ENCODE results near the gene PQBP1.
"Not testable (repeated sequence)": the region's sequence is repeated elsewhere in the genome, so short reads cannot be mapped to it uniquely, and the experiment has no call there.

The PQBP1 gene, protein sequence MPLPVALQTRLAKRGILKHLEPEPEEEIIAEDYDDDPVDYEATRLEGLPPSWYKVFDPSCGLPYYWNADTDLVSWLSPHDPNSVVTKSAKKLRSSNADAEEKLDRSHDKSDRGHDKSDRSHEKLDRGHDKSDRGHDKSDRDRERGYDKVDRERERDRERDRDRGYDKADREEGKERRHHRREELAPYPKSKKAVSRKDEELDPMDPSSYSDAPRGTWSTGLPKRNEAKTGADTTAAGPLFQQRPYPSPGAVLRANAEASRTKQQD

DNA sequence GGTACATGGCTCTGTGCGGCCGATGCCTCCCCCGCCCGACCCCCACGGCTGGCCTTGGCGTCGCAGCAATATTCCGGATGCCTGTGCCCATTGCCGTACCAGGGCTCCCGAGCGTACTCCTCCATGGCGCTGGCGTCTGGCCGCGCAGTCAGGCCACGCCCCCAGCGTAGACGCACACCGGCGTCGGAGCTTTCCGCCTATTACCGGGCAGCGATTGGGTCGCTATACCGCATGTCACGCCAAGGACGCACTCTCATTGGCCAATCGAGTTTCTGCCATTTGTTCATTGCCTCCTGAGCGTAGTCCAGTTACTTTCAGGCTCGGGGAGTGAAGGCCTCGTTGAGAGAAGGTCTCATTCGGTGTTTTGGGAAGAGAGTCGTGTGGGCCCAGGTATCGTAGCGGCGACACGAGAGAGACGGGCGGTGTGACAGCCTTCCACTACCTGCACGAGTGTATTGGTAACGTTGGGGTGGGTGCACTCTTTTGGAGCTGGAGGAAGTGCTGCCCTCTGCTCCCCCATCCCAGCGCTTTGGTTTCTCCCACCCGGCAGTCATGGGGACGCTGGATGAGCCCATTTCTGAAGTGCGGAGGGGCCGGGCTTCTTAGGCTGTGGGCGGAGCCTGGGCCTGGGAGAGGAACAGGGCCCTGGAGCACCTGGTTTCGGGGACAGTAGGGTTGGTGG lies at the start of gene PQBP1, which contains the start of gene TIMM17B:
Gene PQBP1, plus strand, starts transcription at position 306 of the 682 bp plus-strand sequence. CDS start 580 bp downstream, outside the sequence.
Gene TIMM17B, minus strand, starts transcription at position 144 of the 682 bp plus-strand sequence. Its CDS starts 19 bp downstream, at position 125.
- peak; percentile 71 to 79 for DNase-seq (ENCODE audit: low read depth in 2 of 2)

DNA sequence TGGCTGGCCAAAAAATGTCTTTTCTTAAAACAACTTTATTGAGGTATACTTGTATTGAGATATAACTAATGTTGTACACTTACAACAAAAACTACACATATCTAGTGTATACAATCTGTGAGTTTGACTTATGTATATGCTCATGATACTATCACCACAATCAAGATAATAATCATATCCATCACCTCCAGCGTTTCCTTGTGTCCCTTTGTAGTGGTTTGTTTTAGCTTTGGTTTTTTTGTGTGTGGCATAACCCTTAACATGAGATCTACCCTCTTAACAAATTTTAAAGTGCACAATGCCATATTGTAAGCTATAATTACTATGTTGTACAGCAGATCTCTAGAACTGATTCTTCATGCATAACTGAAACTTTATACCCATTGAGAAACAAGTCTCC lies 48.9 kb upstream of the PQBP1 start:
- DNase-seq (ENCODE audit: low read depth in 2 of 2) = no peak

DNA sequence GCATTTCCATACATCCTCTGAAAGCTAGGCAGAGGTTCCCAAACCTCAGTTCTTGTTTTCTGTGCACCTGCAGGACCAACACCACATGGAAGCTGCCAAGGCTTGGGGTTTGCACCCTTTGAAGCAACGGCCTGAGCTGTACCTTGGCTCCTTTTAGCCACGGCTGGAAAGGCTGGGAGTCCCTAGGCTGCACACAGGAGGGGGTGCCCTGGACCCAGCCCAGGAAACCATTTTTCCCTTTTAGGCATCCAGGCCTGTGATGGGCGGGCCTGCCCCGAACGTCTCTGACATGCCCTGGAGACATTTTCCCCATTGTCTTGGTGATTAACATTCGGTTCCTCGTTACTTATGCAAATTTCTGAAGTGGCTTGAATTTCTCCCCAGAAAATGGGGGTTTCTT lies 44.9 kb upstream of the PQBP1 start:
- no peak for DNase-seq (ENCODE audit: low read depth in 2 of 2)

DNA sequence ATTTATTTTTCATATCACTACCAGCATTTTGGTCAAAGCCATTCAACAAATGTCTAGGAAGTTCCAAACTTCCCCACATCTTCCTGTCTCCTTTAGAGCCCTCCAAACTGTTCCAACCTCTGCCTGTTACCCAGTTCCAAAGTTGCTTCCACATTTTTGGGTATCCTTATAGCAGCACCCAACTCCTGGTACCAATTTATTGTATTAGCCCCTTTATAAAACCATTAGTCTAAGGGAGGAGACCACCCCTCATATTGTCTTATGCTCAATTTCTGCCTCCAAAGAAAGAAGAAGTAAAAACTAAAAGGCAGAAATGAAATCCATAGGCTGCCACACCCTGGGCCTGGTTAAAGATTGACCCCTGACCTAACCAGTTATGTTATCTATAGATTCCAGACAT lies 44.2 kb upstream of the PQBP1 start:
- not testable (repeated sequence) for DNase-seq (ENCODE audit: low read depth in 2 of 2)

DNA sequence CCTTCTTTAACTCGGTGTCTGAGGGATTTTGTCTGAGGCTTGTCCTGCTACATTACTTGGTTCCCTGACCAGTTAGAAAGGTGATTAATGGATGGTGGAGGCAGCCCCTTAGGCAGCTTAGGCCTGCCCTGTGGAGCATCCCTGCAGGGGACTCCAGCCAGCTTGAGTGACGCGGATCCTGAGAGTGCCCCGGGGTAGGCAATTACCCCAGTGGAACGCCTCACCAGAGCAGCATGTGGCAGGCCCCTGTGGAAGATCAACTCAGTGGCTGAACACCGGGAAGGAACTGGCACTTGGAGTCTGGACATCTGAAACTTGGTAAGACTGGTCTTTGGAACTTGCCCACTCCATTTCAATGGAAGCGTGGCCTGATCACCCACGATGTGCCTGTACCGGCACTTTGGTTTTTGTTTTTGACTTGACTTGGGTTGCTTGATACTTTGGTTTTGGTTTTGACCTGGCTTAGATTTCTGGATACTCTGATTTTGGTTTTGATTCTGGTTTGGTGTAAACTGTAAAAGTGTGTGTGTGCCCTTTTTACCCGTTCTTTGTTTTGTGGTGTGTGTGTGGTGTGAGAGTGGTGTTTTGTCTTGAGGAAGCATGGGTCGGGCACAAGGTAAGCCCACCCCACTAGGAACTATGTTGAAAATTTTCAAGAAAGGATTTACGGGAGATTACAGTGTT lies 43.5 kb upstream of the PQBP1 start:
- DNase-seq (ENCODE audit: low read depth in 2 of 2) = not testable (repeated sequence)

DNA sequence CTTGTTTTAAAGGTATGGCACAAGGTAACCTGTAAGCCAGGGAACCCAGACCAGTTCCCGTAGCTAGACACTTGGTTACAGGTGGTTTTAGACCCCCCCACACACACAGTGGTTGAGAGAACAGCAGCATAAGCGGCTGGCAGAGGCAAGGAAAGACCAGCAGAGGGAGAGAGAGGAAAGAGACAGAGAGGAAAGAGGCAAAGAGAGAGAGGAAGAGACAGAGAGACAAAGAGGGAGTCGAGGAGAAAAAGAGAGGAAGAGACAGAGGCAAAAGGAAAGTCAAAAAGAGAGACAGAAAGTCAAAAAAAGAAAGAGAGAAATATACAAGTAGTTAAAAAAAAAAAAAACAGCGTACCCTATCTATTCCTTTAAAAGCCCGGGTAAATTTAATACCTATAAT lies 42.8 kb upstream of the PQBP1 start:
- DNase-seq (ENCODE audit: low read depth in 2 of 2) = no peak

DNA sequence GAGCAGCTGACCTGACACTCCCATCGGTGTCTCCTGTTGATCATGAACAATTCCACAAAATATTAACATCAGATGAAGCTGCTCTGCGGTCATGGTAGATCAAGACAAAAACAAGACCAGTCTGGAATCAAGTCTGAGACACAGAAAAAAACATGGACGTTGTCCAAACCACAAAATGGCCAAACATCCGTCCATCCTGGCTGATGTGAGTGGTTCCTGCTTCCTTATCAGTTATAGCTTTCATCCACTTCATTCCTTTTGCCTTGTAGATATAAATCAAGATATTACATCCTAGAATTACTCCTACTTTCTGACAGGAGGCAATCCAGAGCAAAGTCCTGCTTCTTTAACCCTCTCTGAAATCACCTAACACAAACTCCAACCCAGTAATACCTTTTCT lies 33.5 kb upstream of the PQBP1 start:
- DNase-seq (ENCODE audit: low read depth in 2 of 2) = no peak

DNA sequence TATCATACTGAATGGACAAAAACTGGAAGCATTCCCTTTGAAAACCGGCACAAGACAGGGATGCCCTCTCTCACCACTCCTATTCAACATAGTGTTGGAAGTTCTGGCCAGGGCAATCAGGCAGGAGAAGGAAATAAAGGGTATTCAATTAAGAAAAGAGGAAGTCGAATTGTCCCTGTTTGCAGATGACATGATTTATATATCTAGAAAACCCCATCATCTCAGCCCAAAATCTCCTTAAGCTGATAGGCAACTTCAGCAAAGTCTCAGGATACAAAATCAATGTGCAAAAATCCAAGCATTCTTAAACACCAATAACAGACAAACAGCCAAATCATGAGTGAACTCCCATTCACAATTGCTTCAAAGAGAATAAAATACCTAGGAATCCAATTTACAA lies 25.7 kb upstream of the PQBP1 start:
- not testable (repeated sequence) for DNase-seq (ENCODE audit: low read depth in 2 of 2)

DNA sequence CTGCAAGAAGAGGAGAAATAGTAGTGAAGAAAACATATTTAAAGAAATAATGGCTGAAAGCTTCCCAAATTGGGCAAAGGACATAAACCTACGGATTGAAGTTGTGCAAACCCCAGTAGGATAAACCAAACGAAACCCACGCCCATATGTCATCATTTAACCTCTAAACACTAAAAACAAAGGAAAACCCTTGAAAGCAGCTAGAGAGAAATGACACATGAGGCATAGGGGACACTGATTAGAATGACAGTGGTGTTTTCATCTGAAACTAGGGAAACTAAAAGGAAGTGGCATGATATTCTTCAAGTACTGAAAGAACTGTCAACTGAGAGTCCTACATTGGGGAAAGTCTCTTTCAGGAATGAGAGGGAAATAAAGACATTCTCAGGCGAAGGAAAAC lies 20.8 kb upstream of the PQBP1 start:
- DNase-seq (ENCODE audit: low read depth in 2 of 2) = not testable (repeated sequence)

DNA sequence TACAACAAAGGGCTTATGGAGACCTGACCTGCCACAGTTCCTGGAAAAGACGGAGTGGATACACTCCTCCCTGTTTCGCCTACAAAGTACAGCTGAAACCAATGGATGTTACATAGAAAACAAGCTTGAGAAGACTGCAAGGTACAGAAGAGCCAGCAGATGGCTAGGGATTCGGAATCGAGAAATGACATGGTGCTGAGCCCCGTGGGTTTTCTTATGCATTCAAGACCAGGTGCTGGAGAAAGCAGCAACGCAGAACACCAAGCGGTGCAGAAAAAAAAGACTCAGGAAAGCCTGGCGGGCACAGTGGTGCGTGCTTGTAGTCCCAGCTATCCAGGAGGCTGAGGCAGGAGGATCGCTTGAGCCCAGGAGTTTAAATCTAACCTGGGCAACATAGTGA lies 14.0 kb upstream of the PQBP1 start:
- no peak for DNase-seq (ENCODE audit: low read depth in 2 of 2)

DNA sequence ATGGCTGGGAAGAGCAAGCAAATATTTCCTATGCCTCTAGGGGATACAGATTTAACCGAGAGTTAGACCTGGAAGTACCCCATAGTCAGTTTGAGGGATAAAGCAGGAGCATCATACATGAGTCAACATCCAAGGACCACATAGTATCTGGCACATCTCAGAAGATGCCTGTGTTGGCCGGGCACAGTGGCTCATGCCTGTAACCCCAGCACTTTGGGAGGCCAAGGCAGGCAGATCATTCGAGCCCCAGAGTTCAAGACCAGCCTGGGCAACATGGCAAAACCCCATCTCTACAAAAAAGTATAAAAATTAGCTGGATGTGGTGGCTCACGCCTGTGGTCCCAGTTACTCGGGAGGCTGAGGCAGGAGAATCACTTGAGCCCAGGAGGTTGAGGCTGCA lies 11.1 kb upstream of the PQBP1 start:
- DNase-seq (ENCODE audit: low read depth in 2 of 2) = not testable (repeated sequence)

DNA sequence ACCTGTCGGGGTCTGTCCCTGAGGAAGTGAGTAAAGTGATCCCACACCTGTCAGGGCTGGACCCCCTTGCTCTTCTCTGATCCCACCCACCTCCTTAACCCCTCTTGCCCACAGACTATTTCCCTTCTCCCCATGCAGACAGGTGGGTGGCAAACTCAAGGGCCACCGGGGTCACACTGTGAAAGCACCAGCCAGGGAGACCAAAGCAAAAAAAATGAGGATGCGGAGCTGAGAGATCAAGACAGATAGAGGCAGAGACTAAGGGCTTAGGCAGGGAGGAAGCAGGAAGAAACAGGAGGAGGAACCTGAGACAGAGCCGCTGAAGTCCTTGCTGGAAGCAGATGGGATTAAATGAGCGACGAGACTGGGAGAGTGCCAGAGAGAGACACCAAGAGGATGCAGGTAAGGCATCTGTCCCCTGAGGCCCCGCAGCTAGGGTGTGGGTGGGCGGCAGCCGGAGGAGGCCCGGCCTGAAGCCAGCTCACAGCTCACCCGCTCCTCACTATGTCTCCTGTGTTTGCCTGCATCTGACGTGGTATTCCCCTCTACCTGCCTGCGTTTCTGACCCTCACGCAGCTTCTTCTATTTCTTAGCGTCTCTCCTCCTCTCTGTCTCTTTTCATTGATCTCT lies 7.3 kb upstream of the PQBP1 start:
- DNase-seq (ENCODE audit: low read depth in 2 of 2) = no peak

DNA sequence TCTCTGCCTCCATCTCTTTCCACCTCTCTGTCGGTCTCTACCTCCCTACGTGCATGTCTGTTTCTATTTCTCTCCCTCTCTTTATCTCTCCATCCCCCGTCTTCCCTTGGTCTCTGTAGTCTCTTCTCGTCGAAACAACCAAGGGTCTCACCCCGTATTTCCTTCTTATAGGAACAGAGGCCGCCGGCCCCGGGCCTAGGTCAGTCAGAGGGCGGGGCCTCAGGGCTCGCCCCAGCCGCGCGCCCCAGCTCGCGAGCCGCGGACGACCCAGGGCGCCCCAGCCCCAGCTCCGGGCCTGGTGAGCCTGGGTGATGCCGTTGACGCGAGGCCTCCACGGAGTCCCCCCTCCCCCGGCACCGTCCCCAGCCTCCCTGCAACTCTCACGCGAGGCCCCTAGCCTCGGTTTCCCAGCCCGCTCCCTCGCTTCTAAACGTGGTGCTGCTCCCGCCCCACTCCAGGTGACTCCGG lies 6.8 kb upstream of the PQBP1 start:
- DNase-seq (ENCODE audit: low read depth in 2 of 2) = no peak

DNA sequence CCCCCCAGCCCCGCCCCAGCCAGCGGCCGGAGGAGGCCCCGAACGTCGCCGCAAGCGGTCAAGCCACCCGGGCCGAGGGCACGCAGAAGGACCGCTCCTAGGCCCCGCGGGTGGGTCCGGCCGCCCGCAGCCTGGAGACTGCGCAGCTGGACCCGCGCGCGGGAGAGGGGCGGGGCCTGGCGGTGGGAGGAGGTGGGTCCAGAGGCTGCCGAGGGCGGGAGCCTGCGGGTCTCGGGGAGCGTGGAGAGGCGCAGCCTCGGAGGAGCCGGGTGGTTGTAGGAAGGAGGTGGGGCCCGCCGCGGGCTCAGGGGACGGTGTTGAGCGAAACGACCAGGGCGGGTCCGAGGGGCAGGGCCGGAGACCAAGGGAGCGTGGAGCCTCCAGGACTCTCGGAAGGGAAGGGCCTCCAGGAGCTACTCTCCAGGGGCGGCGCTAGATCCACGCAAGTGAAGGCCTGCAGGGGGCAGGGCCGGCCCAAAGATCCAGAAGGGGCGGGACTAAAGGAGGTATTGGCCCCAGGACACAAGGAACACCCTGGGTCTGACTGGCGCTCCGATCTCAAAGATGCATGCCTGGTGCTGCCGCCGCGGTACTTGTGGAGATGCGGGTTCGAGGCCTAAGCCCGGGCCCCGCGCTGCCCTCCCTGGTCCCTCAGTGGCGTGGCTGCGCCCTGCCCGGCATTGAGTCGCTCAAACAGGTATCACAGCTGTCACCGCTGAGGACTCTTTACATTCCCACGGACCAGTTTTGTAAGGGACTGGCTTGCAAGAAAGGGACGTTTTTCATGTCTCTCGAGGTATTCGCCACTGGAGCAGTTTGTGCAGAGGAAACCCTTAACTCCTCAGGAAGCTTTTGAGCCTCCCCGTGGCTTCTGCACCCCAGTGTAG lies 6.1 kb upstream of the PQBP1 start:
- DNase-seq (ENCODE audit: low read depth in 2 of 2) = peak; percentile 52 to 70

DNA sequence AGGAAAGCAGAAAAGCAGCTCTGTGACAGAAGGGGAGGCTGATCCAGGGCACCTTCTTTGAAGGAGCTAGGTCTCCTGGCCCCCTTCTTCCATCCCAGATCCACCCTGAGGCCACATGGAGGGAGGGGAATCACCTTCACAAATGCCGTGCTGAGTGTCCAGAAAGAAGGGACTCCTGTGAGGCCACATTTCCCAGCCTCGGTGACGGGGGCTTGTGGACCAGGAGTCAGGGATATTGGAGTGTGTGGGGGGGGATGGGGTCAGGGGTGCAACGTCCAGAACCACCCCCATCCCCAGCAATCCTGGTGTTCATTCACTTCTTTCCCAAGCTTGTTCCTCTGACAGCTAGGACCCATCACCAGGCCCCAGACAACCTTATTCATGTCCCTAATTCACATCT lies 4.8 kb upstream of the PQBP1 start:
- no peak for DNase-seq (ENCODE audit: low read depth in 2 of 2)

DNA sequence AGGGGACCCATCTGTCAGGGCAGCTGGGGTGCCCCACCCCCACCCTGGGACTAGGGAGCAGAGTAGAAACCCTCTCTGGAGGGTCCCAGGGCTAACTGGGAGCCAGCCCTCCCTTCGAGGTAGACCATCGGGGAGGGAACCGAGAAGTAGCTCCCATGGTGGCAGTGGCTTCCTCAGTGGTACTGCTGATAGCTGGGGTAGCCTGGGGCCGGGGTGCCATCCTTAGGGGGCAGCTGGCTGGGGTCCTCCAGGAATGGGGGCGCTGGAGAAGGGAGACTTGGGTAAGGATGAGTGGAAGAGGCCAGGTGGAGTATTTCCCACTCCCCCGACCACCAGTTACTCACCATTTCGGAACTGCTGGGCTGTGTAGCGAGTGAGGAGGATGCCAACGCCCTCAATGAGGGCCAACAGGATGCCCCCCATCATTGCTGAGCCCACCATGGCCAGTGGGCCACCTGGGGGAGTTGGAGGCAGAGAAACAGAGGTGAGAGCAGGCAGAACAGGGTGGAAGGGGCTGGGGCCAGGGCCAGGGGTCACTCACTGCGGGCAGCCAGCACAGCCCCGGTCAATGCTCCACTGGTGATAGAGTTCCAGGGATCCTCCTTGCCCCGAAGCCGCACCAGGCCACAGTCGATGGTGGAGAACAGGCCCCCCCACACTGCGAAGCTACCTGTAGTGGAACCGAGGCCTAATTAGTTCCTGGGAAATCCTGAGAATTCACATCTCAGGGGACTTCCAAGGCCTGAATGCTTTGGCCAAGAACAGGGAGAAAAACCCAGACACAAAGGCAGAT lies 4.0 kb upstream of the PQBP1 start:
- no peak for DNase-seq (ENCODE audit: low read depth in 2 of 2)

DNA sequence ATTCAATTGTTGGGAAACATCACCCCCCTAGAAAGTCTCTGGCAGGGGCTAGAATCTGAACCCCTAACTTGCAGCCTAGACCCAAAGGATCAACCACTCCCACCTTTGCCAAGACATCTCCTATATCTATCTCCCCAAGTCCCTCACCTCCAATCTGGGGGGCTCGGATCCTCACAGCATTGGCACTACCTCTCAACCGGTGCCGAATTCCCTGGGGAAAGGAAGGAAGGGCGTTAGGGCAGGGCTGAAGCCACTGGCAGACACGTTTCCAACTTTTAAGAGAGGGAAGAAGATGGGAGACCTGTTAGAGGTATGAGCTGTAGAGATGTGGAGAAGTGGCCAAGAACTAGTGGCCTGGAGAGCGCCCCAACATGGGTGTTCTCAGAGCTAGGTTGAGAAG lies 2.8 kb upstream of the PQBP1 start:
- DNase-seq (ENCODE audit: low read depth in 2 of 2) = no peak

DNA sequence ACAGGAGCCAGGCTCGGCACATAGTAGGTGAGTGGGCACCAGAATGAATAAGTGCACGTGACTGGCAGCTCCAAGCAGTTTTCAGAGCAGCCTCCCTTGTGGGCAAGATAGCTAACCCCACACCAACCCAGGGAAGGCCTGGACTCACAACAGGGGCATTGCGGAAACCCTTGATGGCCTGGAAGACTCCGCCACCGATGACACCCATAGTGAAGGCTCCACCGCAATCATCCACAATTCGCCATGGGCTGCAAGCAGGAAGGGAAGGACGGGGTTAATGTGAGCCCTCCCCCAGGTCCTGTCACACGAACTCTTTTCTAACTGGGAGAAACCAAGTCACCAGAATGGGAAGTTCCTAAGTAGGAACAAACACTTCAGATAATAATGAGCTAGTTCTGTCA lies 1.1 kb upstream of the PQBP1 start:
- no peak for DNase-seq (ENCODE audit: low read depth in 2 of 2)

DNA sequence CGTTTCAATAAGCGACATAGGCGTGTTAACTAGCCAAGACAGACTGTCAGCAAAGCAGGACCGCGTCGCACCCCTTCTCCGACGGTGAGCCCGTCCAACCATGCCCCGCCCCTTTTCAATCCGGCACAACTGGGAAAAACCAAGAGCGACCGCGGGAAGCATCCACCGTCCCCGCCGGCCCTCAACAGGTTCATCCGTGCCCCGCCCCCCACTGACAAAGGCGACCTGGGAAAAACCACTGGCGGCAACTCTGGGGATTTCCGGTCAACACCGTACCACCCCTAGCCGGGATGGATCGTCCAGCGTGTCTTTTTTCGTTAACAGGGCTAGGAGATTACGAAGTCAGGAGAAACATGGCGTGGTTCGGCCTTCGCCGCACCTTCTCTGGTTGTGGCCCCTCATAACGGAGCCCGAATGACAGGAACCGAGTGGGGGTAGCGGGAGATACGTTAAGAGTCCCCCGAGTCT lies 539 bp upstream of the PQBP1 start:
- peak in 1 of 2 donors; percentile 62 for DNase-seq (ENCODE audit: low read depth in 2 of 2)

DNA sequence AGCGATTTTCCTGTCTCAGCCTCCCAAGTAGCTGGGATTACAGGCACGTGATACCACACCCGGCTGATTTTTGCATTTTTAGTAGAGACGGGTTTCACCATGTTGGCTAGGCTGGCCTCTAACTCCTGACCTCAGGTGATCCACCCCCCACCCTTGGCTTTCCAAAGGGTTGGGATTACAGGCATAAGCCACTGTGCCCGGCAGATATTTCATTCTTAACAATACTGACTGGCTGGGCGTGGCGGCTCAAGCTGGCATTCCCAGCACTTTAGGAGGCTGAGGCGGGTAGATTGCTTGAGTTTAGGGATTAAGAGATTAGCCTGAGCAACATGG lies 1.3 kb downstream of the PQBP1 start:
- DNase-seq (ENCODE audit: low read depth in 2 of 2) = no peak

Data from stimulated activated CD4-positive, alpha-beta T cell treated with anti-CD3 and anti-CD28 coated beads, Interleukin-4, amount 100 ng/mL, for 48 hours (primary cell).